ENCODE results near the gene KRTAP12-4.

- no peak for TF ChIP-seq CTCF (conservative IDR thresholded peaks at IDR 0.05; ENCODE audit: low read length)
- no peak for TF ChIP-seq EZH2phosphoT487 (IDR thresholded peaks at IDR 0.05; ENCODE audit: borderline replicate concordance, low read depth, low read length)
These were observed 33.2 kb upstream of the KRTAP12-4 start for GRCh38 chr21:44687671-44688070.
